H9 (cell line): Measurements from ENCODE around the gene ACTBL2. TPM values are rescaled to one million over a fixed set of nuclear protein-coding genes. Genes with fewer than 3 reads are reported as not detected.

ENCODE experiments used
- DNase-seq: peaks from one replicate; pipeline ENCODE4 v3.0.0-alpha.2; 2017
- H2AFZ ChIP-seq: one replicate; pipeline ENCODE4 v1.6.1; 2013; ENCODE audit warnings: mild to moderate bottlenecking, low read length, control low read depth, moderate library complexity
- H2AK5ac ChIP-seq: 2 replicates; pipeline ENCODE4 v1.6.1; 2013; ENCODE audit warnings: low read length, control low read depth, mixed read lengths; ENCODE audit not compliant: insufficient read length
- H2BK120ac ChIP-seq: one replicate; pipeline ENCODE4 v1.6.1; 2013; ENCODE audit warnings: low read depth, mild to moderate bottlenecking, low read length, control low read depth, inconsistent platforms; ENCODE audit not compliant: poor library complexity, severe bottlenecking
- H2BK12ac ChIP-seq: 2 replicates; pipeline ENCODE4 v1.6.1; 2013; ENCODE audit warnings: low read length, control low read depth, mixed read lengths, low read depth; ENCODE audit not compliant: insufficient read length
- H2BK15ac ChIP-seq: 2 replicates; pipeline ENCODE4 v1.6.1; 2013; ENCODE audit warnings: low read depth, low read length, control low read depth
- H2BK20ac ChIP-seq: one replicate; pipeline ENCODE4 v1.6.1; 2013; ENCODE audit warnings: low read depth, mild to moderate bottlenecking, low read length, control low read depth, inconsistent platforms; ENCODE audit not compliant: poor library complexity, severe bottlenecking
- H2BK5ac ChIP-seq: 2 replicates; pipeline ENCODE4 v1.6.1; 2013; ENCODE audit warnings: low read length, control low read depth, mixed read lengths; ENCODE audit not compliant: insufficient read length
- H3K14ac ChIP-seq: 2 replicates; pipeline ENCODE4 v1.6.1; 2013; ENCODE audit warnings: low read length, control low read depth; ENCODE audit not compliant: insufficient read depth
- H3K18ac ChIP-seq: 2 replicates; pipeline ENCODE4 v1.6.1; 2013; ENCODE audit warnings: low read depth, mild to moderate bottlenecking, mixed read lengths, low read length, control low read depth; ENCODE audit not compliant: insufficient read length
- H3K23ac ChIP-seq: 2 replicates; pipeline ENCODE4 v1.6.1; 2013; ENCODE audit warnings: low read length, control low read depth, mixed read lengths, low read depth; ENCODE audit not compliant: insufficient read length
- H3K23me2 ChIP-seq: 2 replicates; pipeline ENCODE4 v1.6.1; 2013; ENCODE audit warnings: low read depth, mild to moderate bottlenecking, mixed read lengths, low read length, control low read depth; ENCODE audit not compliant: insufficient read length, poor library complexity, severe bottlenecking
- H3K27ac ChIP-seq: 2 replicates; pipeline ENCODE4 v1.5.1; 2013; ENCODE audit warnings: low read length, control low read depth, mixed read lengths, low read depth; ENCODE audit not compliant: insufficient read length
- H3K27me3 ChIP-seq: 2 replicates; pipeline ENCODE4 v1.6.1; 2013; ENCODE audit warnings: low read length, control low read depth, inconsistent platforms; ENCODE audit not compliant: insufficient read depth
- H3K4ac ChIP-seq: 2 replicates; pipeline ENCODE4 v1.6.1; 2013; ENCODE audit warnings: low read depth, mild to moderate bottlenecking, control low read depth, inconsistent platforms, low read length, moderate library complexity
- H3K4me1 ChIP-seq: 2 replicates; pipeline ENCODE4 v1.6.1; 2013; ENCODE audit warnings: low read length, control low read depth, inconsistent platforms; ENCODE audit not compliant: insufficient read depth
- H3K4me2 ChIP-seq: 2 replicates; pipeline ENCODE4 v1.6.1; 2013; ENCODE audit warnings: low read length, control low read depth, mixed read lengths; ENCODE audit not compliant: insufficient read length, insufficient read depth
- H3K56ac ChIP-seq: 2 replicates; pipeline ENCODE4 v1.6.1; 2013; ENCODE audit warnings: low read depth, mild to moderate bottlenecking, mixed read lengths, low read length, control low read depth; ENCODE audit not compliant: insufficient read length
- H3K79me1 ChIP-seq: 2 replicates; pipeline ENCODE4 v1.6.1; 2013; ENCODE audit warnings: low read depth, mild to moderate bottlenecking, moderate library complexity, low read length, control low read depth, inconsistent platforms; ENCODE audit not compliant: insufficient read depth, poor library complexity, severe bottlenecking
- H3K79me2 ChIP-seq: 2 replicates; pipeline ENCODE4 v1.6.1; 2013; ENCODE audit warnings: low read length, control low read depth, inconsistent platforms; ENCODE audit not compliant: insufficient read depth
- H3K9ac ChIP-seq: 2 replicates; pipeline ENCODE4 v1.6.1; 2013; ENCODE audit warnings: low read length, control low read depth, mixed read lengths; ENCODE audit not compliant: insufficient read length; ENCODE audit errors: extremely low read depth
- H3K9me3 ChIP-seq: one replicate; pipeline ENCODE4 v1.6.1; 2013; ENCODE audit warnings: low read depth, low read length, inconsistent platforms; ENCODE audit not compliant: control insufficient read depth
- H3T11ph ChIP-seq: one replicate; pipeline ENCODE4 v1.6.1; 2013; ENCODE audit warnings: mild to moderate bottlenecking, low read length, control low read depth, inconsistent platforms
- H4K20me1 ChIP-seq: one replicate; pipeline ENCODE4 v1.6.1; 2013; ENCODE audit not compliant: control insufficient read depth, insufficient read length, insufficient read depth
- H4K5ac ChIP-seq: 2 replicates; pipeline ENCODE4 v1.6.1; 2013; ENCODE audit warnings: low read depth, mild to moderate bottlenecking, mixed read lengths, low read length, control low read depth; ENCODE audit not compliant: insufficient read length
- H4K8ac ChIP-seq: replicated peaks from 2 replicates; pipeline ENCODE4 v1.6.1; 2013; ENCODE audit warnings: low read length, control low read depth, mixed read lengths, low read depth; ENCODE audit not compliant: insufficient read length
- H4K91ac ChIP-seq: 2 replicates; pipeline ENCODE4 v1.6.1; 2013; ENCODE audit warnings: low read depth, mild to moderate bottlenecking, moderate library complexity, mixed read lengths, low read length, control low read depth; ENCODE audit not compliant: insufficient read length
- H3K27ac Mint-ChIP-seq, 3 experiments: 2 replicates in 2 of 3; 3 replicates in 1 of 3; pipeline ENCODE4 v1.8.0; 2020 to 2021; ENCODE audit warnings: mixed read lengths in 3 of 3, mild to moderate bottlenecking in 1 of 3, moderate library complexity in 1 of 3
- H3K27me3 Mint-ChIP-seq: 2 replicates; pipeline ENCODE4 v1.8.0; 2021; ENCODE audit warnings: low read depth, mild to moderate bottlenecking, moderate library complexity, mixed read lengths
- H3K36me3 Mint-ChIP-seq, 3 experiments: 2 replicates in 2 of 3; 3 replicates in 1 of 3; pipeline ENCODE4 v1.8.0; 2020 to 2021; ENCODE audit warnings: low read depth in 3 of 3, mixed read lengths in 3 of 3; ENCODE audit not compliant: insufficient read depth in 1 of 3
- H3K4me1 Mint-ChIP-seq, 2 experiments: 2 replicates each; pipeline ENCODE4 v1.8.0; 2020; ENCODE audit warnings: mixed read lengths in 2 of 2
- H3K4me3 Mint-ChIP-seq, 2 experiments: 2 replicates in 1 of 2; 3 replicates in 1 of 2; pipeline ENCODE4 v1.8.0; 2020 to 2021; ENCODE audit warnings: mild to moderate bottlenecking in 2 of 2, mixed read lengths in 2 of 2, moderate library complexity in 1 of 2
- H3K9me3 Mint-ChIP-seq, 2 experiments: 2 replicates in 1 of 2; 3 replicates in 1 of 2; pipeline ENCODE4 v1.8.0; 2020; ENCODE audit warnings: mild to moderate bottlenecking in 2 of 2, mixed read lengths in 2 of 2, moderate library complexity in 1 of 2
- CTCF ChIP-seq: fragments of 200-600 bp; sonication (generic); conservative IDR thresholded peaks from 3 replicates; pipeline ENCODE4 v1.8.0; 2021; ENCODE audit warnings: antibody characterized with exemption, mild to moderate bottlenecking
- WGBS: extraction: QIAGEN DNeasy Blood & Tissue Kit; methylation state at CpG from one replicate; pipeline ENCODE4 v1.1.7; 2013; ENCODE audit warnings: missing lambda C conversion rate, low lambda C conversion rate, mixed read lengths; ENCODE audit not compliant: insufficient read length; ENCODE audit errors: extremely low coverage; 5-methylcytosine and 5-hydroxymethylcytosine counted together
- total RNA-seq: library from RNA; stranded (reverse); gene quantifications from 2 replicates; pipeline ENCODE4 v1.2.1, GENCODE V29; 2021

Gene ACTBL2
- total RNA-seq, 1 experiment from 2014 or later = not detected

GRCh38 chr5:57493034-57493433 is 10.4 kb upstream of the ACTBL2 start:
- no peaks in the 10 kb centered on the region for H3K36me3 Mint-ChIP-seq
- H3K27ac Mint-ChIP-seq = no peak overlapping the region
- WGBS = no CpG with 5 or more reads among the region's 1 CpG

More at GRCh38 chr5:57493034-57493433, 10.4 kb upstream of the ACTBL2 start:
- H3K14ac ChIP-seq = no peak overlapping the region
- H4K20me1 ChIP-seq = no peaks in the 10 kb centered on the region
- no peaks in the 10 kb centered on the region for H3K79me1 ChIP-seq
- no peak overlapping the region for H3K23ac ChIP-seq
- no peak overlapping the region for H4K91ac ChIP-seq
- no peak overlapping the region for H2BK15ac ChIP-seq
- no peak overlapping the region for H3K18ac ChIP-seq
- no peak overlapping the region for H2BK5ac ChIP-seq
- no peak overlapping the region for H2AFZ ChIP-seq
- H3K9ac ChIP-seq = no peak overlapping the region
- no peaks in the 10 kb centered on the region for H3K79me2 ChIP-seq
- no peaks in the 10 kb centered on the region for H3K23me2 ChIP-seq
- Mint-ChIP-seq H3K9me3 (no peaks in the 10 kb centered on the region; a peak in 1 of 5 replicates), H3K4me3 (no peak overlapping the region), H3K4me1 (peaks cover 12 to 18% of the 10 kb centered on the region in 2 experiments), H3K27me3 (no peaks in the 10 kb centered on the region)
- no peak overlapping the region for H3K4ac ChIP-seq
- no peak overlapping the region for H3K27ac ChIP-seq
- H3K4me1 ChIP-seq = no peaks in the 10 kb centered on the region
- no peak overlapping the region for H4K8ac ChIP-seq
- H3K9me3 ChIP-seq = no peaks in the 10 kb centered on the region
- H2BK120ac ChIP-seq = no peak overlapping the region
- no peak overlapping the region for H3T11ph ChIP-seq
- no peak for DNase-seq
- H2BK20ac ChIP-seq = no peak overlapping the region
- no peaks in the 10 kb centered on the region for H3K27me3 ChIP-seq
- no peak overlapping the region for H3K56ac ChIP-seq
- no peak overlapping the region for H4K5ac ChIP-seq
- no peak overlapping the region for H2BK12ac ChIP-seq
- no peak overlapping the region for H2AK5ac ChIP-seq
- no peak overlapping the region for H3K4me2 ChIP-seq
- TF ChIP-seq CTCF = no peak
